GM19463 (cell line): ENCODE results near the gene IZUMO1R.
"Not testable (repeated sequence)": the region's sequence is repeated elsewhere in the genome, so short reads cannot be mapped to it uniquely, and the experiment has no call there.

Source experiments
- ATAC-seq: cut with Tn5 transposase; IDR thresholded peaks from one replicate; pipeline ENCODE4 v1.9.1; 2021; ENCODE audit warnings: mild to moderate bottlenecking, moderate library complexity; ENCODE audit not compliant: unreplicated experiment

IZUMO1R gene

DNA sequence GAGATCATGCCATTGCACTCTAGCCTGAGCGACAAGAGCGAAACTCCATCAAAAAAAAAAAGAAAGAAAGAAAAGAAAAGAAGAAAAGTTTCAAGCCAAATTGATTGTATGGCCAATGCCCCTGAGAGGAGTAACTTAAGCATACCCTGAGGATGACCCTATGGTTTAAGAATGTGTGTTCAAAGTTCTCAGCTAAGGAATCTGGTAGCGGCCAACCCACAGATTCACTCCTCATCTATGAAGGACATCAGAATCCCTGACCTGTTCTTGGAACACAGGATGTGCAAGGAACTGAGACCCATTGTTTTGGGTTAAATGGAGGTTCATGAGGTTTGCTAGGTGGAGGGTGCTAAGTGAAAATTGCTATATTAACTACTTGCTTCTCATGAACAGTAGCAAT lies 18.1 kb downstream of the IZUMO1R start:
- ATAC-seq: no peak

DNA sequence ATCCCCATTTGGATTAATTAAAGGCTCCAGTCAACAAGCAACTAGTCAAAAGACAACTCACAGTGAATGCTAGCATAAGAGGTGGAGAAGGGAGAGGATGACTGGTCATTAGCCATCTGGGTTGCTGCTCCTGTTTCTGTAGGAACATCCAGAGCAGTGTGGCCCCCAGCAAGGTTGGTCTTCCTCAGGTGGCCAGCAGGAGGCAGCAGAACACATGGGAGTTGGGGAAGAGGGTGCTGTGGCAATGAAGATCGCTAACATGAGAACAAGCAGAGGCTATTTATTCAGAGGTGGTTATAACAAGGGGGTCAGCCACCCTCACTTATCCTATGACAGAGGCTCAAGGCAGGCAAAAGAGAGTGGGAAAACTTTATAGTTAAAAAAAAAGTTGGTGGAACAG lies 21.3 kb downstream of the IZUMO1R start:
- peak; percentile 97 for ATAC-seq

DNA sequence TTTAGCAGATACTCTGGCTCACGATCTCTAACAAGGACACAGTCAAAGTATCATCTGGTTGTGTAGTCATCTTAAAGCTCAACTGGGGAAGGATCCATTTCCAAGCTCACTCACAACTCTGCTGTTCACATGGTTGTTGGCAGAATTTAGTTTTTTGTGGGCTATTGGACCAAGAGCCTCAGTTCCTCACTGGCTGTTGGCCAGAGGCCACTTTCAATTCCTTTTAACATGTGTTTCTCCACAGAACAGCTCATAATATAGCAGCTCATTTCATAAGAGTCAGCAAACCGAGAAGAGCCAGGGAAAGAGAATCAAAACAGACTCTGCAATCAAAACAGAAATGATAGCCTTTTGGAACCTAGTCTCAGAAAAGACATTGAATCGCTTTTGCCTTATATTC lies 22.6 kb downstream of the IZUMO1R start:
- ATAC-seq: no peak

DNA sequence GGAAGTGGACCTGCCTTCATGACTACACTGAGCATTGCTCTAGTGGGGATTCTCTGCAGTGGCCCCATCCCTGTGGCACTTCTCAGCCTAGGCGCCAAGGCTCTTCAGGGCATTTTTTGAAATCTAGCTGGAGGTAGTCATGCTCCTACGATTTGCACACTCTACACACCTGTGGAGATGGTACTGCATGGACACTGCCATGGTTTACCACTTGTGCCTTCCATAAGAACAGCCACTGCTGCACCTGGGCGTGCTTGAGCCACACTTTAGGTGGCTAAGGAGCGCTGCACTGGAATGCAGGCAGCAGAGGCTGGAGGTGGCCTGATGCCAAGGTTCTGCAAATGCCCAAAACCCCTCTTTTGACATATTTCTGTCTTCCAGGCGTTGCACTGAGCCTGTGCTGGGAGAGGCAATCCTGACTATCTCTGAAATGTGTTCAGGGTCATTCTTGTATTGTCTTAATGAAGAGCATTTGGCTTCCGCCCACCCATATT lies 24.3 kb downstream of the IZUMO1R start:
- ATAC-seq: no peak

DNA sequence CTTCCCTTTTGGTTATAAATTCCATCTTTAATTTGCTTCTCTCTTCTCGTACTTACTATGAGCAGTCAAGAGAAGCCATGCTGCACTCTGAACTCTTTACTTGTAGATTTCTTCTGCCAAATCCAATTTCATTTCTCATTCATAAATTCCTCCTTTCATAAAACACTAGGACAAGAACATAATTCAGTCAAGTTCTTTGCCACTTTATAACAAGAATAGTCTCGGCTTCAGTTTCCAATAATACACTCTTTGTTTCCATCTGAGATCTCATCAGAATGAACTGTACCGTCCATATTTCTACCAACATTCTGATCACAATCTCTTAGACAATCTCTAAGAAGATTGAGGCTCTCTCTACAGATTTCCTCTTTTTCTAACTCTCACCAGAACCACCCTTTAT lies 25.1 kb downstream of the IZUMO1R start:
- ATAC-seq: no peak

DNA sequence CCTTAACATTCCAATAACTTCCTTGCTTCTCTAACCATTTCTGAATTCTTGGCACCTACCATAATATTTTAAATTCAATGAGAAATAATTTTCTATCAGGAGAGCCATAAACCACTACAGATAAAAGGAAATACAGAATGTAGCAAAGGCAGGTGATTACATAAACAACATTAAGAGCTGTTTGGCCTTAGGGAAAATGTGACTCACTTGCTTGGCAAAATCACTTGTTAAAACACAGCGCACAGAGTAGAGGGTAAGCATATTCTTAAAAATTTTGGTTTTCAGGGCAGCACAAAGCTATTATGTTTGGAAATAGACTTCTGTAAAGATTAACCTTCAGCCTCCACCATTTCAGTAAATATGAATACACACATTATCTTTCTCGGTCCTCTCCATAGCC lies 26.4 kb downstream of the IZUMO1R start:
- ATAC-seq: no peak

DNA sequence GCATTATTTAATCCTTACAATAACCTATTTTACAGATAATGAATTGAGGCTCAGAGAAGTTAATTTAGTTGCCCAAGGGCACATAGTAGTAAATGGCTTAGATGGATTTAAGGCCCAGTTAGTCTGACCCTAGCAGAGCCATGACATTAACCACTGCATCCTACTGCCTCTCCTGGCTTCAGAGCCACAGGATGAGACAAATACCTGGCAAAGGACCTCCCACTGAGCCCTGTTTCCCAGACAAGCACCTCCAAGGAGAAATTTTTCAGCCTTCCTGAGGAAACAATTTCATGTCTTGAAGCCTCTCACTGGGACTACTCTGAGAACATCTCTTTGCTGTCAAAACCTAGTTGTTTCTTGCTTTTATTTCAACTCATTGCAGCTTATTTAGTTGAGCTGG lies 28.4 kb downstream of the IZUMO1R start:
- ATAC-seq: no peak

DNA sequence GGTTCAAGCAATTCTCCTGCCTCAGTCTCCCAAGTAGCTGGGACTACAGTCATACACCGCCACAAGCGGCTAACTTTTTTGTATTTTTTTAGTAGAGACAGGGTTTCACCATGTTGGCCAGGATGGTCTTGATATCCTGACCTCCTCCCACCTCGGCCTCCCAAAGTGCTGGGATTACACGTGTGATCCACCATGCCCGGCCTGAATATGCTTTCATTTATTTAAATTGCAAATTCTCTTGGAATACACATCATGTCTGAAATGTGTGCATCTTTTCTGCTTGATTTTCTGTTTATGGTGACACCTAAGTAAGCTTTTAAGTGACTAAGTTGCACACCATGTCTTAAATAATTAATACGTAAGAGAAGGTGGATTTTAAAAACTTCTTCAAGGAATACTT lies 31.7 kb downstream of the IZUMO1R start:
- no peak for ATAC-seq

DNA sequence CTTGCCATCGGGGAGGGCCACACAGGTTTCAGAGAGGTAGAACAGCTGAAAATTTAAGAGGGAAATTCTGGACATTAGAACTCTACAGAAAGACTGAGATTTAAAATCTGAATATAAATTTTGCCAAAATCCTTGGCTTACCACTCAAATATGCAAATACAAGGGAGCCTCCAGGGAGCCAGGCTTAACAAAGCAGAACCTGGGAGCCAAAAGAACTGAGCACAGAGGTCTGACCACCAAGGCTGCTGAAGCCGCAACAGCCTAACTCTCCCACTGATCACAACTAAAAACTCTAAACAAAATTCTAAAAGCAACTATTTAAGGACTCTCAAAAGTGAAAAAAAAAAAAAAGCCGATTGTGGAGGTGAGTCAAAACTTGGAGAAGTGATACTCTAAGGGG lies 34.3 kb downstream of the IZUMO1R start:
- no peak for ATAC-seq

DNA sequence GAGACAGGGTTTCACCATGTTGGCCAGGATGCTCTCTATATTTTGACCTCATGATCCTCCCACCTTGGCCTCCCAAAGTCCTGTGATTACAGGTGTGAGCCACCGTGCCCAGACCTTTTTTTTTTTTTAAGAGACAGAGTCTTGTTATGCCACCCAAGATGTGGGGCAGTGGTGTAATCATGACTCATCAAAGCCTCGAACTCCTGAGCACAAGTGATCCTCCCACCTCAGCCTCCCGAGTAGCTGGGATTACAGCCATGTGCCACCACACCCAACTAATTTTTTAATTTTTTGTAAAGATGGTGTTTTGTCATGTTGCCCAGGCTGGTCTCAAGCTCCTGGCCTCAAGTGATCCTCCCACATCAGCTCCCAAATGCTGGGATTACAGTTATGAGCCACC lies 37.9 kb downstream of the IZUMO1R start:
- ATAC-seq: no peak

DNA sequence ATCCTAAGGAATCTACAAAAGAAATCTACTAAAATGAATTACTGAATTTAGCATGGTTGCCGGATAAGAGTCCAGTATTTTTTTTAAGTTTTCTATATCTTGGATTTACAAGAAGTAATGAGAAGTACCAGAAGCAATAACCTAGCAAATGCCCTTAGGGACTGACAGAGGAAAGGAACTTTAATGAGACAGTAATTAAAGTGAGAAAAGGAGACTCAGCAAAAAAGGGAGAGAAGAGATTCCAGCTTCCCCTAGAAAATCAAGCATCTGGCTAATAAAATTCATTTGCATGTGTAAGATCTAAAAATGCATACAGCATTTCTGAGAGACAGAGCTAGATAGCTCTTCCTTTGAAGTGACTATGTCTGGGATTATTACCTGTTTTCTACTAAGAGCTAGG lies 39.1 kb downstream of the IZUMO1R start:
- ATAC-seq: no peak

DNA sequence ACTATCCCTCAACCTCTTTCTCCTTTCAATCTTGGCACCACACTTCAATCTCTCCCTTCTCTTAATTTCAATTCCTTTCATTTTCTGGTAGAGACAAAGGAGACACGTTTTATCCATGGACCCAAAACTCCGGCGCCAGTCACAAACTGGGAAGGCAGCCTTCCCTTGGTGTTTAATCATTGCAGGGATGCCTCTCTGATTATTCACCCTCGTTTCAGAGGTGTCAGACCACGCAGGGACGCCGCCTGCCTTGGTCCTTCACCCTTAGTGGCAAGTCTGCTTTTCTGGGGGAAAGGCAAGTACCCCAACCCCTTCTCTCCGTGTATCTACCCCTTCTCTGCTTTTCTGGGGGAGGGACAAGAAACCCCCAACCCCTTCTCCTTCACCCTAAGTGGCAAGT lies 41.9 kb downstream of the IZUMO1R start:
- not testable (repeated sequence) for ATAC-seq

DNA sequence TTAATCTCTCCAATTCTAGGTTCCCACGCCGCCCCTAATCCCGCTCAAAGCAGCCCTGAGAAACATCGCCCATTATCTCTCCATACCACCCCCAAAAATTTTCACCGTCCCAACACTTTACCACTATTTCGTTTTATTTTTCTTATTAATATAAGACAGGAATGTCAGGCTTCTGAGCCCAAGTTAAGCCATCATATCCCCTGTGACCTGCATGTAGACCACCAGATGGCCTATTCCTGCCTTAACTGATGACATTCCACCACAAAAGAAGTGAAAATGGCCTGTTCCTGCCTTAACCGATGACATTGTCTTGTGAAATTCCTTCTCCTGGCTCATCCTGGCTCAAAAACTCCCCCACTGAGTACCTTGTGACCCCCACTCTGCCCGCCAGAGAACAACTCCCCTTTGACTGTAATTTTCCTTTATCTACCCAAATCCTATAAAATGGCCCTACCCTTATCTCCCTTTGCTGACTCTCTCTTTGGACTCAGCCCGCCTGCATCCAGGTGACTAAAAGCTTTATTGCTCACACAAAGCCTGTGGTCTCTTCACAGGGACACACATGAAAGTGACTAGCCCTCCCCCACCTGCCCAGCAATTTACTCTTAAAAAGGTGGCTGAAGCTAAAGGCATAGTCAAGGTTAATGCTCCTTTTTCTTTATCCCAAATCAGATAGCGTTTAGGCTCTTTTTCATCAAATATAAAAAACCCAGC lies 46.6 kb downstream of the IZUMO1R start:
- ATAC-seq: not testable (repeated sequence)
